GM13977 (cell line): ENCODE results near the gene TRIM13.

Source experiments
- DNase-seq: peaks from one replicate; pipeline ENCODE4 v3.0.0; 2012; ENCODE audit warnings: low spot score
- in situ Hi-C: fragments of 300-500 bp; cut with MboI; formaldehyde crosslinking; loops from one replicate; pipeline ENCODE4 v1.12.0; 2022; ENCODE audit warnings: low sequenced_read_pairs, low pct_unique_long_range_greater_than_20kb, mixed read lengths, inconsistent platforms; ENCODE audit not compliant: unreplicated experiment
- TF ChIP-seq, protein P1 (sequence below): IDR thresholded peaks from 2 replicates; pipeline ENCODE4 v1.5.1; 2012; ENCODE audit warnings: mild to moderate bottlenecking, control low read depth; ENCODE audit not compliant: insufficient read depth; ENCODE audit errors: extremely low read depth, missing control alignments

Gene TRIM13

DNA sequence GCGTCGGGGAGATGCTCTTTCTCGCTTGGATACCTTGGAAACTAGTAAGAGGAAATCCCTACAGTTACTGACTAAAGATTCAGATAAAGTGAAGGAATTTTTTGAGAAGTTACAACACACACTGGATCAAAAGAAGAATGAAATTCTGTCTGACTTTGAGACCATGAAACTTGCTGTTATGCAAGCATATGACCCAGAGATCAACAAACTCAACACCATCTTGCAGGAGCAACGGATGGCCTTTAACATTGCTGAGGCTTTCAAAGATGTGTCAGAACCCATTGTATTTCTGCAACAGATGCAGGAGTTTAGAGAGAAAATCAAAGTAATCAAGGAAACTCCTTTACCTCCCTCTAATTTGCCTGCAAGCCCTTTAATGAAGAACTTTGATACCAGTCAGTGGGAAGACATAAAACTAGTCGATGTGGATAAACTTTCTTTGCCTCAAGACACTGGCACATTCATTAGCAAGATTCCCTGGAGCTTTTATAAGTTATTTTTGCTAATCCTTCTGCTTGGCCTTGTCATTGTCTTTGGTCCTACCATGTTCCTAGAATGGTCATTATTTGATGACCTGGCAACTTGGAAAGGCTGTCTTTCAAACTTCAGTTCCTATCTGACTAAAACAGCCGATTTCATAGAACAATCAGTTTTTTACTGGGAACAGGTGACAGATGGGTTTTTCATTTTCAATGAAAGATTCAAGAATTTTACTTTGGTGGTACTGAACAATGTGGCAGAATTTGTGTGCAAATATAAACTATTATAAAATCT is 15.7 kb downstream of the TRIM13 start:
- TF ChIP-seq, protein P1, sequence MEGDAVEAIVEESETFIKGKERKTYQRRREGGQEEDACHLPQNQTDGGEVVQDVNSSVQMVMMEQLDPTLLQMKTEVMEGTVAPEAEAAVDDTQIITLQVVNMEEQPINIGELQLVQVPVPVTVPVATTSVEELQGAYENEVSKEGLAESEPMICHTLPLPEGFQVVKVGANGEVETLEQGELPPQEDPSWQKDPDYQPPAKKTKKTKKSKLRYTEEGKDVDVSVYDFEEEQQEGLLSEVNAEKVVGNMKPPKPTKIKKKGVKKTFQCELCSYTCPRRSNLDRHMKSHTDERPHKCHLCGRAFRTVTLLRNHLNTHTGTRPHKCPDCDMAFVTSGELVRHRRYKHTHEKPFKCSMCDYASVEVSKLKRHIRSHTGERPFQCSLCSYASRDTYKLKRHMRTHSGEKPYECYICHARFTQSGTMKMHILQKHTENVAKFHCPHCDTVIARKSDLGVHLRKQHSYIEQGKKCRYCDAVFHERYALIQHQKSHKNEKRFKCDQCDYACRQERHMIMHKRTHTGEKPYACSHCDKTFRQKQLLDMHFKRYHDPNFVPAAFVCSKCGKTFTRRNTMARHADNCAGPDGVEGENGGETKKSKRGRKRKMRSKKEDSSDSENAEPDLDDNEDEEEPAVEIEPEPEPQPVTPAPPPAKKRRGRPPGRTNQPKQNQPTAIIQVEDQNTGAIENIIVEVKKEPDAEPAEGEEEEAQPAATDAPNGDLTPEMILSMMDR: no peak
- DNase-seq: no peak
- in situ Hi-C loops: no loop called here

DNA sequence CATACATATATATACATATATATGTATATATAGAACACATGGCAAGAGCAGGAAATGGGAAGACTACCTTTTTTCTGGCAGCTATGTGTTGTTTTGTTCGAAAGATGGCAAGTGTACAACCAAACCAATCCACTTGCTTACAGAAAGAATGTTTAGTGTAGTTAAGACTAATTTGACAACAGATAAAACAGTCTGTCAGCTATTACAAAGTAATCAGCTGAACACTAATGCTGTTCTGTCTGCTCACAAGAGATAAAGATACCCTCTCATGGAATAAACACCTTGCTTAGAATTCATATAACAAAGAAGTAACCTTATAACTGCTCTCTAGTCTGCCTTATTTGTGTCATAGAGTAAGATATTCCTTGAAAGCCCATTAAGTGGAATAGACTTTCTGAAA is 17.5 kb downstream of the TRIM13 start:
- in situ Hi-C loops: no loop called here
- no peak for DNase-seq
- TF ChIP-seq, protein P1: no peak

DNA sequence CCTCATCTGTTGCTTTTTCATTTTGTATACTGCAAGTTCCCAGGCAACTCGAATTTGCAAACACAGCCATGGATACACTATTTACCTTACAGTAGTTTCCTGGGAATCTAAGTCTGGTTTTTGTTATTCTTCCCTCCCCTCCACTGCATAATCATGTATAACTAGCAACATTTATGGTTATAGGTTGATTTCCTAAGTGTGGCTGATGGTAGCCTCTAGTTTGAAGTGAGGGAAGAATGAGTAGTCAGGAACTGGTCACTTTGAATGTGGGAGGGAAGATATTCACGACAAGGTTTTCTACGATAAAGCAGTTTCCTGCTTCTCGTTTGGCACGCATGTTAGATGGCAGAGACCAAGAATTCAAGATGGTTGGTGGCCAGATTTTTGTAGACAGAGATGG is 18.4 kb downstream of the TRIM13 start, which contains the start of gene KCNRG:
Gene KCNRG (plus strand): TSS at position 187 of the 400 bp plus-strand sequence. CDS start 50 bp downstream, at position 237.
- TF ChIP-seq, protein P1: no peak
- no peak for DNase-seq
- in situ Hi-C loops: no loop called here

DNA sequence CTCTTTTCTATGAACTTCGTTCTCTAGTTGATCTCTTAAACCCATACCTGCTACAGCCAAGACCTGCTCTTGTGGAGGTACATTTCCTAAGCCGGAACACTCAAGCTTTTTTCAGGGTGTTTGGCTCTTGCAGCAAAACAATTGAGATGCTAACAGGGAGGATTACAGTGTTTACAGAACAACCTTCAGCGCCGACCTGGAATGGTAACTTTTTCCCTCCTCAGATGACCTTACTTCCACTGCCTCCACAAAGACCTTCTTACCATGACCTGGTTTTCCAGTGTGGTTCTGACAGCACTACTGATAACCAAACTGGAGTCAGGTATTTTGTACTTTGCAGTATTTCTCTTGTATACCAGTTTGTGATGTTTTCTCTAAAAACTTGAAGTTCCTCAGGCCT is 18.9 kb downstream of the TRIM13 start:
- in situ Hi-C loops: no loop called here
- DNase-seq: no peak
- TF ChIP-seq, protein P1: no peak

DNA sequence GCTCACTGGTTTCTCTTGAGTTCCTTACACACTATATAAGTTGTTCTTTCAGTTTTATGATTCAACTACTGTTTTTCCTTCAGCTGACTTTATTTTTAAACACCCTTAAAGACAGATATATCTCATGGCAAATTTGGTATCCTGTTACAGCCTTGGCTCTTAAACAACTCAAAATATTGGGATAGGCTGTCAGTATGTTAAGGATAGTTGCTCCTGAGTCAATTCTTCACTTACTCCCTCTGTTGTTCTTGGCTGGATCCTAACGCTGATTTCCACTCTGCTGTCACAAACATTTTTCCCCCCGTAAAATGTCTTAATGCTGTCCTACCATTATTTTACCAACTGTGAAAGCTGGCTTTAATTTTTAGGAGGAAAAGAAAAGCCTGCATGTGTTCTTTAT is 19.6 kb downstream of the TRIM13 start:
- TF ChIP-seq, protein P1: no peak
- in situ Hi-C loops: no loop called here
- no peak for DNase-seq

DNA sequence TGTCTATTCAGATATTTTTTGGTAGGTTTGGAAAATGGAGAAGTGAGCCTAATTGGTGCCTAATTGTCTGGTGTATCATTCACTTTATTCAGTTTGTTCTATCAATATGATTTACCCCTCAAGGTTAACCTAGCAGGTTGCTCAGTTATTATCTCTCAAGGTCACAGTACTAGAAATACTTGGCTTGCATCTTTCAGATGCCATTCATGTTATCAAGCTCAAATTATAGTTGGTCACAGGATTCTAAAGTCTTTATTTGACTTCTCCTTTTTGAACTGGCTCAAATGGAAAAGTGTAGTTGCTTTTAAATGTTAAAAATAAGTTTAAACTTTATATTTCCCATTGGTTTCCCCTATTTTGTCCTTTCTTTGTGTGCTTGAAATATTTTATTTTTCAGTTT is 21.0 kb downstream of the TRIM13 start:
- in situ Hi-C loops: no loop called here
- TF ChIP-seq, protein P1: no peak
- no peak for DNase-seq
